K562 (cell line): ENCODE data around the gene NCOA1. TPM values are rescaled to one million over a fixed set of nuclear protein-coding genes. Genes with fewer than 3 reads are reported as not detected.

ENCODE experiments used
- ATAC-seq: fragments of 200-7000 bp; cut with Tn5 transposase; 3 replicates; pipeline ENCODE4 v1.9.1; 2020; ENCODE audit warnings: moderate library complexity
- BruUV-seq: library from RNA; stranded (reverse); fragments of 400-500 nt; replicated peaks from 2 replicates; lab custom pipeline; 2021; lab: Mats Ljungman, UMichigan
- CTCF ChIA-PET: fragments of 300-600 bp; formaldehyde crosslinking; extraction: SDS; loops from one replicate; lab custom pipeline; 2021; ENCODE audit warnings: low intra/inter-chr PET ratio; lab: Yijun Ruan, JAX
- POLR2A ChIA-PET: fragments of 300-600, 350-650 bp; sonication (Branson Sonifier 250); formaldehyde crosslinking; extraction: SDS; loops from one replicate; lab custom pipeline; 2021; ENCODE audit warnings: antibody characterized with exemption, inconsistent platforms; lab: Yijun Ruan, JAX
- DNase-seq, 4 experiments: peaks; one replicate each; pipeline versions ENCODE4 v3.0.0 to v3.0.0-alpha.2; 2011 to 2018; ENCODE audit warnings: low spot score in 3 of 4, mixed read lengths in 3 of 4; ENCODE audit errors: extremely low read depth in 1 of 4
- FAIRE-seq: peaks from 2 replicates; lab custom pipeline; 2011; peaks lifted over from hg19 to GRCh38; lab: Jason Lieb, UNC
- H2AFZ ChIP-seq: 2 replicates; pipeline ENCODE4 v1.6.0; 2011; ENCODE audit warnings: low read depth, low read length, control low read depth, inconsistent platforms
- H3K27ac ChIP-seq: fragments of 200-600 bp; 3 replicates; pipeline ENCODE4 v1.8.0; 2011; ENCODE audit warnings: low read depth, mild to moderate bottlenecking, control low read depth, inconsistent platforms, low read length, moderate library complexity, mixed read lengths; ENCODE audit errors: extremely low read depth
- H3K27me3 ChIP-seq, 2 experiments: fragments of 300-600 bp in 1 of 2; 2 replicates in 1 of 2; 3 replicates in 1 of 2; pipeline versions ENCODE4 v1.6.0 to v1.8.0; 2011; ENCODE audit warnings: inconsistent platforms in 2 of 2, low read length in 2 of 2, mild to moderate bottlenecking in 1 of 2, mixed read lengths in 1 of 2, moderate library complexity in 1 of 2; ENCODE audit not compliant: control insufficient read depth in 2 of 2, insufficient read depth in 2 of 2
- H3K36me3 ChIP-seq: fragments of 300-600 bp; 3 replicates; pipeline ENCODE4 v1.8.0; 2011; ENCODE audit warnings: mild to moderate bottlenecking, low read length, inconsistent platforms; ENCODE audit not compliant: control insufficient read depth, insufficient read depth
- H3K4me1 ChIP-seq, 2 experiments: fragments of 200-600 bp in 1 of 2; replicated peaks in 1 of 2; 2 replicates in 1 of 2; 3 replicates in 1 of 2; pipeline versions ENCODE4 v1.5.1 to v1.8.0; 2011; ENCODE audit warnings: inconsistent platforms in 2 of 2, low read length in 2 of 2, mild to moderate bottlenecking in 1 of 2, mixed read lengths in 1 of 2, moderate library complexity in 1 of 2; ENCODE audit not compliant: control insufficient read depth in 2 of 2, insufficient read depth in 2 of 2
- H3K4me2 ChIP-seq: 2 replicates; pipeline ENCODE4 v1.6.1; 2011; ENCODE audit warnings: low read length, control low read depth, inconsistent platforms, mixed read lengths; ENCODE audit not compliant: insufficient read depth
- H3K4me3 ChIP-seq: fragments of 200-600 bp; sonication (generic), shearing (Covaris generic); 2 replicates; pipeline ENCODE4 v1.5.1; 2016; ENCODE audit warnings: control low read depth, inconsistent platforms
- H3K79me2 ChIP-seq: fragments of 200-600 bp; 3 replicates; pipeline ENCODE4 v1.8.0; 2011; ENCODE audit warnings: low read length, inconsistent platforms; ENCODE audit not compliant: control insufficient read depth, insufficient read depth
- H3K9ac ChIP-seq, 2 experiments: 2 replicates each; pipeline versions ENCODE4 v1.6.0 to v1.6.1; 2011; ENCODE audit warnings: low read depth in 2 of 2, low read length in 2 of 2, control low read depth in 1 of 2, inconsistent platforms in 1 of 2, mild to moderate bottlenecking in 1 of 2, mixed read lengths in 1 of 2; ENCODE audit not compliant: insufficient read depth in 1 of 2
- H3K9me1 ChIP-seq: one replicate; pipeline ENCODE4 v1.6.0; 2011; ENCODE audit warnings: inconsistent platforms, mild to moderate bottlenecking, low read length, moderate library complexity; ENCODE audit not compliant: control insufficient read depth, insufficient read depth
- H3K9me3 ChIP-seq: replicated peaks from 2 replicates; pipeline ENCODE4 v1.5.1; 2011; ENCODE audit warnings: low read depth, low read length, inconsistent platforms; ENCODE audit not compliant: control insufficient read depth, insufficient read depth
- H4K20me1 ChIP-seq: replicated peaks from 2 replicates; pipeline ENCODE4 v1.6.1; 2011; ENCODE audit warnings: low read length, inconsistent platforms, mixed read lengths; ENCODE audit not compliant: control insufficient read depth, insufficient read depth
- EP300 ChIP-seq: IDR thresholded peaks from 2 replicates; pipeline ENCODE4 v1.6.1; 2012; ENCODE audit warnings: low read length, improper control_type of control experiment
- HDAC6 ChIP-seq: IDR thresholded peaks from 2 replicates; pipeline ENCODE4 v1.6.1; 2012; ENCODE audit warnings: low read depth, mild to moderate bottlenecking, control low read depth, inconsistent platforms, low read length, moderate library complexity
- L3MBTL2 ChIP-seq: fragments of 450-650 bp; IDR thresholded peaks from 2 replicates; pipeline ENCODE4 v1.6.1; 2016; ENCODE audit warnings: mild to moderate bottlenecking, moderate library complexity
- POLR2B ChIP-seq: fragments of 450-650 bp; IDR thresholded peaks from 2 replicates; pipeline ENCODE4 v1.6.1; 2018; ENCODE audit warnings: low read depth; ENCODE audit not compliant: partially characterized antibody
- RBM25 ChIP-seq: fragments of 200-400 bp; formaldehyde crosslinking; IDR thresholded peaks from 2 replicates; pipeline ENCODE4 v1.6.1; 2018; ENCODE audit warnings: low read length, low read depth, moderate library complexity; ENCODE audit not compliant: severe bottlenecking
- TEAD1 ChIP-seq, 2 experiments: fragments of 450-650 bp in 1 of 2; sonication (generic) in 1 of 2; formaldehyde crosslinking; IDR thresholded peaks; 2 replicates each; pipeline versions ENCODE4 v1.4.0 to v1.8.0; 2020 to 2022; ENCODE audit warnings: mild to moderate bottlenecking in 2 of 2, missing genetic modification reagents in 1 of 2
- ZBTB26 ChIP-seq: fragments of 450-650 bp; formaldehyde crosslinking; IDR thresholded peaks from 2 replicates; pipeline ENCODE4 v1.4.0; 2022; ENCODE audit warnings: missing genetic modification characterization
- ZNF121 ChIP-seq: sonication (generic); formaldehyde crosslinking; conservative IDR thresholded peaks from 2 replicates; pipeline ENCODE4 v1.8.0; 2022; ENCODE audit warnings: missing genetic modification reagents
- ZNF384 ChIP-seq: IDR thresholded peaks from 2 replicates; pipeline ENCODE4 v1.6.1; 2012; ENCODE audit warnings: low read depth, low read length, improper control_type of control experiment
- WGBS: fragments of 100-300 bp; shearing (Covaris generic); methylation state at CpG from one replicate; pipeline ENCODE4 v1.1.6; 2016; ENCODE audit warnings: low coverage, mixed read lengths; ENCODE audit not compliant: insufficient coverage; ENCODE audit errors: missing lambda C conversion rate; 5-methylcytosine and 5-hydroxymethylcytosine counted together
- in situ Hi-C: fragments of 300-500 bp; cut with MboI; formaldehyde crosslinking; loops from 4 replicates; pipeline ENCODE4 v1.15.0; 2018; ENCODE audit warnings: inconsistent platforms, mixed read lengths
- intact Hi-C: fragments of 100-400 bp; cut with micrococcal nuclease; formaldehyde crosslinking; loops from 2 replicates; pipeline ENCODE4 v1.14.2; 2022
- polyA plus RNA-seq, 8 experiments: library from polyadenylated mRNA; depleted of rRNA in 4 of 8; stranded (reverse) in 5 of 8; unstranded in 3 of 8; fragments of >200 nt; fragmentation: Nextera tagmentation in 2 of 8; fragmentation: Illumina TruSeq in 1 of 8; extraction: Ambion mirVana in 2 of 8; extraction: Trizol in 1 of 8; gene quantifications; 2 replicates each; pipeline versions ENCODE4 v1.2.1 to v1.2.3, GENCODE V29; 2011 to 2014; ENCODE audit warnings: inconsistent platforms in 1 of 8, missing spikeins in 1 of 8
- total RNA-seq, 7 experiments: library from RNA; depleted of rRNA in 6 of 7; stranded (reverse); fragments of >200 nt in 6 of 7; fragmentation: Illumina TruSeq in 2 of 7; extraction: Trizol in 2 of 7; gene quantifications; 2 replicates each; pipeline versions ENCODE4 v1.2.1 to v1.2.3, GENCODE V29; 2011 to 2021; ENCODE audit warnings: low replicate concordance in 1 of 7
- TF ChIP-seq, protein P1 (sequence below): fragments of 450-650 bp; IDR thresholded peaks from 2 replicates; pipeline ENCODE4 v1.6.1; 2017; ENCODE audit warnings: mild to moderate bottlenecking, moderate library complexity
- TF ChIP-seq, protein P2 (sequence below): fragments of 150-350 bp; IDR thresholded peaks from 2 replicates; pipeline ENCODE4 v1.6.1; 2014; ENCODE audit warnings: low read depth, mild to moderate bottlenecking, low read length, borderline replicate concordance

NCOA1 gene
- total and polyA plus RNA-seq, 9 of the 15 experiments (the other 6 are each of a cell fraction or from before 2014, with no cell fraction given) = 4.9 to 25.7 (median 17.0) TPM

- FAIRE-seq (no peak), DNase-seq (no peak), ATAC-seq (no peak)
- Histone ChIP-seq H3K9me3 (no peaks in the 10 kb centered on the region), H3K36me3 (no peaks in the 10 kb centered on the region; the same call in 2 of the 3 replicates), H2AFZ (no peak overlapping the region), H3K4me3 (no peak overlapping the region), H3K27ac (no peak overlapping the region), H3K79me2 (no peaks in the 10 kb centered on the region), H3K4me2 (no peak overlapping the region), H3K9me1 (no peaks in the 10 kb centered on the region), H3K9ac (no peak overlapping the region), H4K20me1 (no peaks in the 10 kb centered on the region), H3K27me3 (no peaks in the 10 kb centered on the region), H3K4me1 (no peaks in the 10 kb centered on the region)
- WGBS = 88% methylated on average over 1 of the region's 1 CpG
- CTCF ChIA-PET = no interaction called here
- BruUV-seq = no TSS peak
- intact Hi-C loops (no loop called here), in situ Hi-C loops (no loop called here)
- TF ChIP-seq ZNF121 (CRISPR knock-in tag) (peak; percentile 61; the same call in 1 of the 2 replicates), TEAD1 (CRISPR knock-in tag; IDR thresholded peaks at IDR 0.05) (no peak), RBM25 (peak; percentile 30)
- POLR2A ChIA-PET = no interaction called here
Observed at GRCh38 chr2:24671230-24671629, 180.2 kb downstream of the NCOA1 start.

DNA sequence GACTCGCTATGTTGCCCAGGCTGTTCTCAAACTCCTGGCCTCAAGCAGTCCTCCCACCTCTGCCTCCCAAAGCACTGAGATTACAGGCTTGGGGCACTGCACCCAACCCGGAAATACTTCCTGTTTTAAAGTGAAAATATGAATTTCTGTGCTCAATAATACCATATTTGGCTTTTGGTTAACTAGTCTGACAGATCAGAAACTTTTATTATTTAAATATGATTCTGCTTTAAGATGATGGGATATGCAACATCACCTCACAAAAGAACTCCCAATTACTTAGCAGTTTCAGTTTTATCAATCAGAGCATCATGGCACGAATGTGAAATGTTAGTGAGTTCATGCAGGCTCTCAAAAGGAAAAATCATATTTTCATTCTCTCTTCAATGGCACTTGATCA is 181.5 kb downstream of the NCOA1 start:
- H3K79me2 ChIP-seq = no peaks in the 10 kb centered on the region
- POLR2A ChIA-PET = no interaction called here
- 55% methylated on average over 3 of the region's 3 CpGs for WGBS
- TF ChIP-seq L3MBTL2 (no peak), HDAC6 (no peak), POLR2B (no peak), ZBTB26 (CRISPR knock-in tag) (no peak), ZNF384 (no peak), EP300 (no peak)
- TF ChIP-seq, protein P1, sequence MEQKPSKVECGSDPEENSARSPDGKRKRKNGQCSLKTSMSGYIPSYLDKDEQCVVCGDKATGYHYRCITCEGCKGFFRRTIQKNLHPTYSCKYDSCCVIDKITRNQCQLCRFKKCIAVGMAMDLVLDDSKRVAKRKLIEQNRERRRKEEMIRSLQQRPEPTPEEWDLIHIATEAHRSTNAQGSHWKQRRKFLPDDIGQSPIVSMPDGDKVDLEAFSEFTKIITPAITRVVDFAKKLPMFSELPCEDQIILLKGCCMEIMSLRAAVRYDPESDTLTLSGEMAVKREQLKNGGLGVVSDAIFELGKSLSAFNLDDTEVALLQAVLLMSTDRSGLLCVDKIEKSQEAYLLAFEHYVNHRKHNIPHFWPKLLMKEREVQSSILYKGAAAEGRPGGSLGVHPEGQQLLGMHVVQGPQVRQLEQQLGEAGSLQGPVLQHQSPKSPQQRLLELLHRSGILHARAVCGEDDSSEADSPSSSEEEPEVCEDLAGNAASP = no peak
- TF ChIP-seq, protein P2, sequence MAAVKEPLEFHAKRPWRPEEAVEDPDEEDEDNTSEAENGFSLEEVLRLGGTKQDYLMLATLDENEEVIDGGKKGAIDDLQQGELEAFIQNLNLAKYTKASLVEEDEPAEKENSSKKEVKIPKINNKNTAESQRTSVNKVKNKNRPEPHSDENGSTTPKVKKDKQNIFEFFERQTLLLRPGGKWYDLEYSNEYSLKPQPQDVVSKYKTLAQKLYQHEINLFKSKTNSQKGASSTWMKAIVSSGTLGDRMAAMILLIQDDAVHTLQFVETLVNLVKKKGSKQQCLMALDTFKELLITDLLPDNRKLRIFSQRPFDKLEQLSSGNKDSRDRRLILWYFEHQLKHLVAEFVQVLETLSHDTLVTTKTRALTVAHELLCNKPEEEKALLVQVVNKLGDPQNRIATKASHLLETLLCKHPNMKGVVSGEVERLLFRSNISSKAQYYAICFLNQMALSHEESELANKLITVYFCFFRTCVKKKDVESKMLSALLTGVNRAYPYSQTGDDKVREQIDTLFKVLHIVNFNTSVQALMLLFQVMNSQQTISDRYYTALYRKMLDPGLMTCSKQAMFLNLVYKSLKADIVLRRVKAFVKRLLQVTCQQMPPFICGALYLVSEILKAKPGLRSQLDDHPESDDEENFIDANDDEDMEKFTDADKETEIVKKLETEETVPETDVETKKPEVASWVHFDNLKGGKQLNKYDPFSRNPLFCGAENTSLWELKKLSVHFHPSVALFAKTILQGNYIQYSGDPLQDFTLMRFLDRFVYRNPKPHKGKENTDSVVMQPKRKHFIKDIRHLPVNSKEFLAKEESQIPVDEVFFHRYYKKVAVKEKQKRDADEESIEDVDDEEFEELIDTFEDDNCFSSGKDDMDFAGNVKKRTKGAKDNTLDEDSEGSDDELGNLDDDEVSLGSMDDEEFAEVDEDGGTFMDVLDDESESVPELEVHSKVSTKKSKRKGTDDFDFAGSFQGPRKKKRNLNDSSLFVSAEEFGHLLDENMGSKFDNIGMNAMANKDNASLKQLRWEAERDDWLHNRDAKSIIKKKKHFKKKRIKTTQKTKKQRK = no peak

More for the DNA sequence above, 181.5 kb downstream of the NCOA1 start:
- FAIRE-seq (no peak), ATAC-seq (no peak), DNase-seq (no peak)
- Histone ChIP-seq H2AFZ (no peak overlapping the region), H3K36me3 (no peaks in the 10 kb centered on the region; the same call in 2 of the 3 replicates), H3K4me1 (no peaks in the 10 kb centered on the region), H3K9me3 (no peaks in the 10 kb centered on the region), H3K4me3 (no peak overlapping the region), H3K9me1 (no peaks in the 10 kb centered on the region), H4K20me1 (no peaks in the 10 kb centered on the region), H3K27me3 (no peaks in the 10 kb centered on the region), H3K9ac (no peak overlapping the region), H3K27ac (no peak overlapping the region), H3K4me2 (no peak overlapping the region)
- in situ Hi-C loops (no loop called here), intact Hi-C loops (no loop called here)
- CTCF ChIA-PET = no interaction called here
- no TSS peak for BruUV-seq
